HCT116 (cell line): ENCODE measurements around the gene SETD2.

Experiments
- ELF1 ChIP-seq: IDR thresholded peaks from 2 replicates; pipeline ENCODE4 v1.6.1; 2012; ENCODE audit warnings: low read depth, borderline replicate concordance
- EZH2 ChIP-seq: fragments of 200-600 bp; sonication (generic); IDR thresholded peaks from 2 replicates; pipeline ENCODE4 v1.6.1; 2017; ENCODE audit warnings: antibody characterized with exemption, mixed run types
- POLR2A ChIP-seq: IDR thresholded peaks from 2 replicates; pipeline ENCODE4 v1.7.0; 2011; ENCODE audit warnings: borderline replicate concordance; ENCODE audit not compliant: insufficient read depth, insufficient read length; ENCODE audit errors: extremely low read depth
- POLR2AphosphoS5 ChIP-seq: IDR thresholded peaks from 2 replicates; pipeline ENCODE4 v1.6.1; 2011; ENCODE audit warnings: mild to moderate bottlenecking, low read depth, low read length, moderate library complexity
- YY1 ChIP-seq: IDR thresholded peaks from 2 replicates; pipeline ENCODE4 v1.6.1; 2011; ENCODE audit warnings: low read length, low read depth, moderate library complexity, mild to moderate bottlenecking; ENCODE audit not compliant: insufficient replicate concordance; ENCODE audit errors: extremely low read depth
- ZFX ChIP-seq: fragments of 450-650 bp; IDR thresholded peaks from 2 replicates; pipeline ENCODE4 v1.6.1; 2017
- TF ChIP-seq, protein P1 (sequence below), 3 experiments: fragments of 200-600 bp in 1 of 3; sonication (generic) in 1 of 3; IDR thresholded peaks in 2 of 3; conservative IDR thresholded peaks in 1 of 3; 2 replicates each; pipeline ENCODE4 v1.5.1; 2012 to 2017; ENCODE audit warnings: low read depth in 2 of 3, low read length in 2 of 3, antibody characterized with exemption in 1 of 3, borderline replicate concordance in 1 of 3, control low read depth in 1 of 3, mild to moderate bottlenecking in 1 of 3, mixed read lengths in 1 of 3, mixed run types in 1 of 3, moderate library complexity in 1 of 3; ENCODE audit not compliant: insufficient read depth in 1 of 3
- TF ChIP-seq, protein P2 (sequence below): IDR thresholded peaks from 2 replicates; pipeline ENCODE4 v1.6.1; 2012; ENCODE audit warnings: low read depth
- TF ChIP-seq, protein P3 (sequence below): IDR thresholded peaks from 2 replicates; pipeline ENCODE4 v1.6.1; 2011; ENCODE audit warnings: mild to moderate bottlenecking, low read length, moderate library complexity; ENCODE audit not compliant: insufficient replicate concordance; ENCODE audit errors: extremely low read depth

DNA sequence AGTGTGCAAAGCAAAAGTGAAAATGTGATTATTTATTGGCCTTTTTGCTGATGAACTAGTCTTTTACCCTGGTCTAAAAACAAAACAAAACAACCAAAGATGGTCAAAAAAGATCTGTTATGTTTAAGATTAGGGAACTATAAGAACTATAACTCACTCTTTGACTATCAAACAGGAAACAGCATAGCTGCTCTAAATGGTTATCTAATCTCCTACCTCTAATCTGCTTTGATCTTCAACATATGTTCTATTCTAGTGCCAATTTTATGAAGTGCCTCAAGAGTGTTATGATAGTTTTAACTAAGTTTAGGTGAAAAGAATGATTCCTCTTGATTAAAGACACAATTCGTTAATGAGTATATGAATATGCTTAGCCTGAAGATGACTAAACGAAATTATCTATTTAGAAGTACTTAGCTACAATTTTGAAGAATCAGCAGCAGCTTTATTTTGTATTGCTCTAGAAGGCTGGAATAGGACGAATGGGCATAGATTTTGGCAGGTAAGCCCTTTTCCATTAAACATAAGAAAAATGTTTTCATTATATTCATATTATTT, 46.0 kb downstream of the SETD2 start:
- TF ChIP-seq, protein P1, sequence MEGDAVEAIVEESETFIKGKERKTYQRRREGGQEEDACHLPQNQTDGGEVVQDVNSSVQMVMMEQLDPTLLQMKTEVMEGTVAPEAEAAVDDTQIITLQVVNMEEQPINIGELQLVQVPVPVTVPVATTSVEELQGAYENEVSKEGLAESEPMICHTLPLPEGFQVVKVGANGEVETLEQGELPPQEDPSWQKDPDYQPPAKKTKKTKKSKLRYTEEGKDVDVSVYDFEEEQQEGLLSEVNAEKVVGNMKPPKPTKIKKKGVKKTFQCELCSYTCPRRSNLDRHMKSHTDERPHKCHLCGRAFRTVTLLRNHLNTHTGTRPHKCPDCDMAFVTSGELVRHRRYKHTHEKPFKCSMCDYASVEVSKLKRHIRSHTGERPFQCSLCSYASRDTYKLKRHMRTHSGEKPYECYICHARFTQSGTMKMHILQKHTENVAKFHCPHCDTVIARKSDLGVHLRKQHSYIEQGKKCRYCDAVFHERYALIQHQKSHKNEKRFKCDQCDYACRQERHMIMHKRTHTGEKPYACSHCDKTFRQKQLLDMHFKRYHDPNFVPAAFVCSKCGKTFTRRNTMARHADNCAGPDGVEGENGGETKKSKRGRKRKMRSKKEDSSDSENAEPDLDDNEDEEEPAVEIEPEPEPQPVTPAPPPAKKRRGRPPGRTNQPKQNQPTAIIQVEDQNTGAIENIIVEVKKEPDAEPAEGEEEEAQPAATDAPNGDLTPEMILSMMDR (IDR thresholded peaks at IDR 0.05 in 2 of 3, conservative IDR thresholded peaks at IDR 0.05 in 1 of 3; ENCODE audit: borderline replicate concordance in 1 of 3, insufficient read depth in 1 of 3, low read depth in 2 of 3, low read length in 2 of 3) = no peak
- no peak for TF ChIP-seq POLR2A
- TF ChIP-seq, protein P2, sequence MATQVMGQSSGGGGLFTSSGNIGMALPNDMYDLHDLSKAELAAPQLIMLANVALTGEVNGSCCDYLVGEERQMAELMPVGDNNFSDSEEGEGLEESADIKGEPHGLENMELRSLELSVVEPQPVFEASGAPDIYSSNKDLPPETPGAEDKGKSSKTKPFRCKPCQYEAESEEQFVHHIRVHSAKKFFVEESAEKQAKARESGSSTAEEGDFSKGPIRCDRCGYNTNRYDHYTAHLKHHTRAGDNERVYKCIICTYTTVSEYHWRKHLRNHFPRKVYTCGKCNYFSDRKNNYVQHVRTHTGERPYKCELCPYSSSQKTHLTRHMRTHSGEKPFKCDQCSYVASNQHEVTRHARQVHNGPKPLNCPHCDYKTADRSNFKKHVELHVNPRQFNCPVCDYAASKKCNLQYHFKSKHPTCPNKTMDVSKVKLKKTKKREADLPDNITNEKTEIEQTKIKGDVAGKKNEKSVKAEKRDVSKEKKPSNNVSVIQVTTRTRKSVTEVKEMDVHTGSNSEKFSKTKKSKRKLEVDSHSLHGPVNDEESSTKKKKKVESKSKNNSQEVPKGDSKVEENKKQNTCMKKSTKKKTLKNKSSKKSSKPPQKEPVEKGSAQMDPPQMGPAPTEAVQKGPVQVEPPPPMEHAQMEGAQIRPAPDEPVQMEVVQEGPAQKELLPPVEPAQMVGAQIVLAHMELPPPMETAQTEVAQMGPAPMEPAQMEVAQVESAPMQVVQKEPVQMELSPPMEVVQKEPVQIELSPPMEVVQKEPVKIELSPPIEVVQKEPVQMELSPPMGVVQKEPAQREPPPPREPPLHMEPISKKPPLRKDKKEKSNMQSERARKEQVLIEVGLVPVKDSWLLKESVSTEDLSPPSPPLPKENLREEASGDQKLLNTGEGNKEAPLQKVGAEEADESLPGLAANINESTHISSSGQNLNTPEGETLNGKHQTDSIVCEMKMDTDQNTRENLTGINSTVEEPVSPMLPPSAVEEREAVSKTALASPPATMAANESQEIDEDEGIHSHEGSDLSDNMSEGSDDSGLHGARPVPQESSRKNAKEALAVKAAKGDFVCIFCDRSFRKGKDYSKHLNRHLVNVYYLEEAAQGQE = no peak
- no peak for TF ChIP-seq POLR2AphosphoS5
- no peak for TF ChIP-seq YY1
- no peak for TF ChIP-seq ZFX
- TF ChIP-seq ELF1 = no peak
- TF ChIP-seq, protein P3, sequence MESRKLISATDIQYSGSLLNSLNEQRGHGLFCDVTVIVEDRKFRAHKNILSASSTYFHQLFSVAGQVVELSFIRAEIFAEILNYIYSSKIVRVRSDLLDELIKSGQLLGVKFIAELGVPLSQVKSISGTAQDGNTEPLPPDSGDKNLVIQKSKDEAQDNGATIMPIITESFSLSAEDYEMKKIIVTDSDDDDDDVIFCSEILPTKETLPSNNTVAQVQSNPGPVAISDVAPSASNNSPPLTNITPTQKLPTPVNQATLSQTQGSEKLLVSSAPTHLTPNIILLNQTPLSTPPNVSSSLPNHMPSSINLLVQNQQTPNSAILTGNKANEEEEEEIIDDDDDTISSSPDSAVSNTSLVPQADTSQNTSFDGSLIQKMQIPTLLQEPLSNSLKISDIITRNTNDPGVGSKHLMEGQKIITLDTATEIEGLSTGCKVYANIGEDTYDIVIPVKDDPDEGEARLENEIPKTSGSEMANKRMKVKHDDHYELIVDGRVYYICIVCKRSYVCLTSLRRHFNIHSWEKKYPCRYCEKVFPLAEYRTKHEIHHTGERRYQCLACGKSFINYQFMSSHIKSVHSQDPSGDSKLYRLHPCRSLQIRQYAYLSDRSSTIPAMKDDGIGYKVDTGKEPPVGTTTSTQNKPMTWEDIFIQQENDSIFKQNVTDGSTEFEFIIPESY = no peak
- no peak for TF ChIP-seq EZH2
